Fibroblast of skin of left quadriceps (primary cell): ENCODE data around the gene TRIM16.
"Not testable (repeated sequence)": the region's sequence is repeated elsewhere in the genome, so short reads cannot be mapped to it uniquely, and the experiment has no call there.

ENCODE experiments used
- DNase-seq, 2 experiments: peaks; one replicate each; pipeline ENCODE4 v3.0.0-alpha.2; 2013; ENCODE audit warnings: low read depth in 2 of 2

TRIM16 gene

DNA sequence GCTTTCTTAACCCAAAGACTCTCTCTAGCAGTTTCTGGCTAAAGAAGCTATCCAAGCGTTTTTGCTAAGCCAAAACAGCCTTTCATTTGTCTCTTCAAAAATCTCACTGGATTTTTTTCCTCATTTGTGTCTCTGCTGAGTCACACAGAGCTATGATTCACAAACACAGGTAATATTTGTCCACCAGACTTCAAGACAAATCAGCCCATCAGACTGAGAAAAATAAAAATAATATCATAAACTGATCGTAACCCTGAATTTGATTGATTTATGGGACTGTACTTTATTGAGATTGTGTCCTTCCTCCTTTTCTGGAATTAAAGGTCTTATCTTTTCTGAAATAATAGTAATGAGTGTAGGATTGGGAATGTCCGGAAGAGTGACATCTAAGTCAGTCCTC lies 25.8 kb downstream of the TRIM16 start:
- no peak for DNase-seq

DNA sequence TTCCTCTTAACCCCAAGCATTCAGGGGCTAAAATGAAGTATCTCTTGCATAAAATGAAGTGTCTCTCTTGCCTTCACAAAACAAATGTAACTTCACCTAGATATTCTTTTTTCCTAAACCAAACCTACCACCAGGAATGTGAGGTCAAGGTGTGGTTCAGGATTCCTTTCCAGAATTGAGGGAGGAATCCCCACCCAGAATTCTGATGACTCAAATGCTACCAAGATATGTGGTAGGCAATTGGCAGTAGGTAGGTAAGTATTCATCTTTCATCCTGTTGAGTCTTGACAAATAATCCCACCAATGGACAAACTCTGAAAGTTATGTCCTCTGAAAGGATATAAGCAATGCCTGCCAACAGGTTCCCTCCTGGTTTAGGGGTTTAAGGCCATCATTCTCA lies 26.2 kb downstream of the TRIM16 start:
- DNase-seq, result no peak

DNA sequence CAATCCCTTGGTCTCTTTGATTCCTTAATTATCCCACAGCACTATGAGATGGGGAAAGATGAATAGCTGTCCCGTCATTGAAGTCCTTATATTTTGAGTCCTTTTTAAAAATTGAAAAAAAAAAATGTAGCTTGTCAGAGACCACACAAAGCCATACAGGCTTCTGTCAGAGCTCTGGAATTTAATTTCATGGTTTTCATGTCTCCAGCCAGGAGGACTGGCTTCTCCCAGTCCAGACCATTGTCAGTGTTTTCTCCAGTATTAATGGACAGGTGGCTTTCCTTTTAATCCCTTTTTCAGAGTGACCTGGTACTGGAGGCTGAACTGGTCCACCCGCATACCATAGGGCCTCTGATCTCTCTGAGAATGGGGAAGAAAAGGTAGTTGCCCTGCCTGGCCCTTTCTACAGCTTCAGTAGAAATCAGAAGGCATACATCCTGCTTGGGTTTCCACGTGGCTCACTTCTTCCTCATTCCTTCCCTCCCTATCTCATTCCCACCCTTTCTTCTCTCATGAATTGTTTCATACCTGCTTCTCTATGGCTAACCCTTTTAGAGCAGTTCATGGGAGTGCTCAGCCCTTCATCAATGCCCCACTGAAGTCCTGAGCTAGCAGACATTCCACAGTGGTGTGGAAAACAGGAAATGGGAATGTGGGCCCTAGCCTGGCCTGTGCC lies 29.1 kb downstream of the TRIM16 start:
- DNase-seq, result no peak

DNA sequence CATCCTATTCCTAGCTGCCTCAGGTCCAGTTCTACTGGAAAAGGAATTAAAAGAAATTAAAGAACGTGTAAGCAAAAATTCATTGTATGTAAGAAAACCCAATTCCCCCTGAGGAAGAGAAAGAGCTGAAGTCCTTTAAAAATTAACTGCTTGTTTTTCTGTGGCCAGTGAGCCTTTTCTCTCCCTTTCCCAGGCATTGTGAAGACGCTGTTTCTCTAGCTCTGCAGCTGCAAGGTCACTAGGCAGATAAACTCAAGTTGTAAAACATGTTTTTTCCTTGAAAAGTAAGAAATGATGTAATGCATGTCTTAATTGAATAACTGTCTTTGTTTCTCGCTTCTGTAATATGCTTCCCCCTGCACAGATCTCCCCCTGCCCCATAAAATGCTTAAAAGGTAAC lies 29.7 kb downstream of the TRIM16 start:
- not testable (repeated sequence) for DNase-seq

DNA sequence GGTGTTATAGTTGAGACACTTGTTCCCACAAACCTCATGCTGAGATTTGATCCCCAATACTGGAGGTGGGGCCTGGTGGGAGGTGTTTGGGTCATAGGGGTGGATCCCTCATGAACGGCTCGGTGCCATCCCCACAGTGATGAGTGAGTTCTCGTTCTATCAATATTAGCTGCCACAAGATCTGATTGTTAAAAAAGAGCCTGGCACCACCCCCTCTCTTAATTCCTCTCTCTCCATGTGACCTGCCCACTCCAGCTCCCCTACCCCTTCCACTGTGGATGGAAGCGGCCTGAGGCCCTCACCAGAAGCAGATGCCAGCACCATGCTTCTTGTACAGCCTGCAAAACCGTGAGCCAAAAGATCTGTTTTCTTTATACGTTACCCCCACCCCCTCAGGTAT lies 31.2 kb downstream of the TRIM16 start:
- DNase-seq, result no peak

DNA sequence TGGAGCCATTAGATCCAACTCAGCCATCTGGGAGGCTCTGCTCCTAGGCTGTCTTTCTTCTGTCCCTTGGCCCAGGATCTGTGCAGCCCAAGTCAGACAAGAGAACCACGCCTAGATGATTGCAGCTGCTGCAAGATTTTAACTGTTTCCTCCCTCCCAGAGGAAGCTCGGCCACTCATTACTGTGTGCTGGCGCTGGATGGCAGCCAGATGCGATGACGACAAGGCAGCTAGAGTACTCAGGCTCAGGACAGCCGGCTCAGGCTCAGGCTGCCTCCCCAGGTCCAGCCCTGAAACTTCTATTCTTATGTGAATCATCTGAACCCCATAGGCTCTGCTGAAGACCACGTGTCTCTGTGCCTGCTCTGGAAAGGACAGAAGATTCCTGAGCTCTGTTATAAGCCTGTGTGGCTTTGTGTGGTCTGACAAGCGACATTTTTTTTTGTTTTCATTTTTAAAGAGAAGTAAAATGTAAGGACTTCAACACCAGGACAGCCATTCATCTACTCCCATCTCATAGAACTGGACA lies 32.5 kb downstream of the TRIM16 start:
- peak; percentile 95 for DNase-seq

DNA sequence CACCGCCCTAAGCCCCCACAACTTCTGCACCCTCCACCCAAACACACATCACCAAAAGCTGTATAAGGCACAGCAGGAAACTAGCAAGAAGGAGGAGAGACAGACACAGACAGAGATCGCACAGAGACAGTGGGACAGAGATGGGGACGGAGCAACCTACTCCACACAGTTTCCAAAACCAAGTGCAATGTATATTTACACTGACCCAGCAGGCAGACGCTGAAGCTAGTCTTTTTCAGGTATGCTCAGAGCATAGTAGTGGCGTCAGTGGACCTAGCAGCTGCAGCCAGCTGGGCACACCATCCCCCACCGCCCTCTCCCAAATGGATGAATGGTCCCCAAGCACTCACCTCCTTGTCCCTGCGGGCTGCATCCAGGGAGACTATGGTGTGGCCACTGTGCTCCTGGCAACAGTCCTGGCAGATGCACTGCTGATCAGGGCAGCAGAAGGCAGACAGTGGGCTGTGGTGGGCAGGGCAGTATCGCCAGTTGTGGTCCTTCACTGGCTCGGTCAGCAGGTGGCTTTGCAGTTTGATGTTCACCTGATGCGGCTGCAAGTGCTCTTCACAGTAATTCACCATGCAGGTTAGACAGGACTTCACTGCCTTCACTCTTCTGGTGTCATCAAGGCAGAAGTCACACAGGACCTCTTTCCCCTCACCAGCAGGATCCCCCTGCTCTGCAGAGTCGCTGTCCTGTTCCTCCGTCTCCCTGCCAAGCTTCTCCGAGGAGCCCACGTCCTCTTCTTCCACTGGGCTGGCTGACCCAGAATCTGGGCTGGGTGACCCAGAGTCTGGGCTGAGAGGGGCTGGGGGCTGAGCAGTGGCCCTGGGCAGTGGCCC lies 33.1 kb downstream of the TRIM16 start:
- no peak for DNase-seq

DNA sequence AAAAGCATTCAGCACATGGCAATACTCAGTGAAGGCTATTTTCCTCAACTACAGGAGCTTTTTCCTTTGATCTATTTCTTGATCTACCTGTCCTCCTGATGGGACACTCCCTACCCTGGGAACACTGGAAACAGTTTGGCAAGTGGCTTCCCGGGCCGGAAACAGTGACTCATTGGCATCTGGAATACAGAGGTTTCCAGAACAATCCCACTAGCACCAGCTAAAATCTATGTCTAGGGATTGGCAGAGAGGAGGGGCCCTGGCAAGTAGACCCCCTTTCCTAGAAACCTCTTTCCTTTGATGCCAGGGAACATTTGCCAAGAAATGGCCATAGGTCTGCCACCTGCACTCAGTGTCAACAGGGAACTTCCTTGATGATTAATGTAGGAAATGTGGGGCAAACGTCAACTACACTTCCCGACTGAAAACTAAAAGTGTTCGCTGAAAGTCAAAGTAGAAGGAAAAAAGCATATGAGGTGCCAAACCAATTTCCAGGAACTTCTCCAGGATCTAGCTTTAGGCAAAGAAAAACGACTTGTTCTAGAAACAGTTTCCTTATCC lies 34.2 kb downstream of the TRIM16 start:
- no peak for DNase-seq

DNA sequence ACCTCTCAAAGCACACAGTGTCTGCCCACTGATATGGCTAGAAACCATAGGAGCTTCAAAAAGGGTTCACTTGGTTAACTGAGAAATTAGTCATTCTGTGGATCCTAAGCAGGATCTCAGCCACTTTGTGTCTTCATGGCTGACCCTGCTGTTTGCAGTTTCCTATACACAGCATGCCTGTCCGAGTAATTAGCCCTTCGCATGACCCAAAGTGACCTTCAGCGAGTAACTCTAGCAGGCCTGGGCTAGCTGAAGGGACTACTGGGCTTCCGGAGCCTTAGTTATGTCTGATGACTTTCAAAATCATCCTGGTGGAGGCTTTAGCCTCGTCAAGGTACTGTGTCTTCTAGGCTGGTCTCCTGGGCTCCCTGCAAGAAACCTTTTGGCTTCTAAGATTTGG lies 35.7 kb downstream of the TRIM16 start:
- DNase-seq, result no peak

DNA sequence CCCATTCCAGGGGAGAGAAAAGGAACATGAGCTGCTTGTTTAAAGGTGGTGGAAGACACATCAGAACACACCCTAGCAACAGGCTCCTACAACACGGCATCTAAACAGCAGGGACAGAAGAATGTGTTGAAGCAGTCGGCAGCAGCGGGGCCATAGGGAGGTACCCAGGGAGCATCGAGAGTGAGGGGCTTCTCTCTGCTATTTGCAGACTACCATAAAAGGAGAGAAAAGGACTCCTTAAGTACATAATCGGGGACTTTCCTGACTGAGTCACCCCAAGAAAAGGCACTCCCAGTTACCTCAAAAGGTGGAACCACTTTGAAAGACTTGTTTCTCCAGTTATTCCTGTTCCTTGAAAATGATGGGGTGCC lies 38.2 kb downstream of the TRIM16 start:
- DNase-seq, result not testable (repeated sequence)

DNA sequence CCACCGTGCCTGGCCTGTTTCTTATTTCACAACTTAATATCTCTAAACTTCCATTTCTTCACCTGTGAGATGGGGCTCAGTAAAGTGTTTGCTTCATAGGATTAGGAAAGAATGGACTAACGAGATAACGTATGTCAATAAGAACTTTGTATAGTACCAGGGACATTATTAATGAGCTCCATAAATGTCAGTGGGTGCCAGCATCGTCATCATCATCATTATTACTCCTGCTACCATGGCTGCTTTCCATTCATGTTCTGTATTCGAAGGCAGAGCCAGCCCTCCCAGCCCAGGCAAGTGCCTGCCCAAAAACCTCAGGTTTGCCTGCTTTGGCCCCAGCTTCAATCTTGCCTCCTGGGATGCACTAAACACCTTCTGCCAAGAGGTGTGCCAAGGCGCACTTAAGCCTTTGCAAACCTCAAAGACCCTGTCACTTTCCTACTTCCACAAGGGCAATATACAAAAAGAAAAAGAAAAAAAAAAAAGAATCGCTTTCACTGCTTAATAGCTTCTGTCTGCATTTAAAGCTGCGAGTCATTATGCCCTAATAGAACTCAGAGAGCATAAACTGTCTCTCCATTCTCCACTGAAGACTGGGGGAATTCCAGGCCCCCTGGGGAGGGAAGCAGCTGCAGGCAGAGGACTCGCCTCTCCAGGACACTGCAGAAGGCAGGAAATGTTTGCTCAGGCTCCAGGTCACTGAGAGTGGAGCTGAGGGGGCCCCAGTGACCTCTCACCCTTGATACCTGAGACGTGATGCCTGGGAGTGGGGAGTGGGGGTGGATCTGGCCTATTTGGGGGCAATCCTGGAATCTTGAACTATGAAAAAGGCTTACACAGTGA lies 38.8 kb downstream of the TRIM16 start:
- DNase-seq, result not testable (repeated sequence)

DNA sequence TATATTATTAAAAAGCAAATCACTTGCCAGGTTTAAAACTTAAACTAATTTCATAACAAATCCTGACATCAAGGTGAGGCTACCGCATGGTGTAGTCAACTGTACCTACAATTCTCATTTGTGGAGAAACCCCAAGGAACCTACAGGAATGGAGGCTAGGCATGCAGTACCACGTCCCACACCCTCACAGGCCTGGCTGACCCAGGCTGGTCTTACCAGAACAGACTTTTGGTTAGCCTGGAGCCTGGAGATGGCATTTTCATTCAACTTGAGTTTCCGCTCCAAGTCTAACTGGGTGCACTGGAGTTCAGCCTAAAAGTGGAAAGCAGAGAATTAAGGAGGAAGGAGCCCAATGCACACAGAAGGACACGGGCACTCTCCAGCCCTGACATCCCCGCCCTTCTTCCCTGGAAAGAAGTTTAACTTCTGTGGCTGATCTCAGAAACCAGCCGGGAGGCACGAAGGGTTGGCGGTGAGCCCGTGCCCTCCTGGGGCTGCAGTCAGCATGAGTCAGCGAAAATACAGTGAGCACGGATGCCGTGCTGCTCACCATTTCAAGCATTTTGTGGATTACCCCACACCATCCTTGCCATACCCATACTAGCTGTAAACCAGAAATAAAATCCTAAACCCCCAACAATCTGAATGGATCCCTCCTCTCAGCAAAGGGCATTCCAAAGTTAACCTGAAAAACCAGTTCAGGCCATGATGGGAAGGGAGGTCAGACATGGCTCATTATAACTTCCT lies 41.4 kb downstream of the TRIM16 start:
- not testable (repeated sequence) for DNase-seq

DNA sequence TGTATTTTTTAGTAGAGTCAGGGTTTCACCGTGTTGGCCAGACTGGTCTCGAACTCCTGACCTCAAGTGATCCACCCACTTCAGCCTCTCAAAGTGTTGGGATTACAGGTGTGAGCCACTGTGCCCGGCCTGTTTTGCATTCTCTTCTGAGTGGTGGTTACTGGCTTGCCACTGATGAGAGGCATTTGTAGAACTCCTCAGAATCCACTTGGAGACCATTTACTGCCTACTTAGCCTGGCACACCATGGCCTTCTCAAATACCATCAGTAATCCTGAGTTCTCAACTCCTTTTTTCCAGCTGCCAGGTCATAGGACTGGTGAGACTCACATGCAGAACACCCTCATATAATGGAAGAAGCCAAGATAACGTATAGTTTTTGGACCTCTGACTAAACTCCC lies 42.1 kb downstream of the TRIM16 start:
- not testable (repeated sequence) for DNase-seq

DNA sequence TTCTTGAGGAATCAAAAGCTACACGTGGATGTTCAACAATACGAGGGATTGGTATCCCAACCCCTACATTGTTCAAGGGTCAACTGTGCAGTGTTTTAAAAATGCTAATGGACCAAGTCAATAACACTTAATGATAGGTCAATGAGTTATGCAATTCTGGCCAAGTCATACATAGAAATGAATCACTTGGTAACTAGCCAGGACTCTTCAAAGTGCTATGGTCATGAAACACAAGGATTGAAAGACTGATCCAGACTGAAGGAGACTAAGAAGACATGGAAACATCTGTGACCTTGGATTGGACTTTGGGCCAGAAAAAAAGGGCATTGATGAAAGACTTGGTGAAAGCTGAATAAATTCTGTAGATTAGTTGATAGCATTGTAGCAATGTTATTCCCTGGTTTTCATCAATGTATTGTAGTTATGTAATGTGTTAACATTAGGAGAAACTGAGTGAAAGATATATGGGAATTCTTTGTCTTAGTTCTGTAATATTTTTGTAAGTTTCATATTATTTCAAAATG lies 53.1 kb downstream of the TRIM16 start:
- DNase-seq, result not testable (repeated sequence)

DNA sequence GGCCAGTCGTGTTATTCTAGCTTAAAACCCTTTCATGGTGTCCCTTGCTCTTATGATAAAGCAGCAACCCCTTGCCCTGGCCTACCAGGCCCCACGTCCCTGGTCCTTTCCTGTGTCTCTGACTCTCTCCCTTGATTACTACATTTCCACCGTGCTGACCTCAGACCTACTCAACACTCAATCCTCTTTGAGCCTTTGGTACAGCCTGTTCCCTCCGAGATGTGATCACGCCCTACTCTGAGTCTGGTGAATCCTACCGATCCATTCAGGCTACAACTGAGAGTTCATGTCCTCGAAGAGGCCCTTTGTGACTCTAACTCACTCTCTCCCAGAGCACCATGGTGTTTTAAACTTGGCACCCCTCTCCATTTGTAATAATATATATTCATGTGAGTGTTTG lies 54.1 kb downstream of the TRIM16 start:
- not testable (repeated sequence) for DNase-seq

DNA sequence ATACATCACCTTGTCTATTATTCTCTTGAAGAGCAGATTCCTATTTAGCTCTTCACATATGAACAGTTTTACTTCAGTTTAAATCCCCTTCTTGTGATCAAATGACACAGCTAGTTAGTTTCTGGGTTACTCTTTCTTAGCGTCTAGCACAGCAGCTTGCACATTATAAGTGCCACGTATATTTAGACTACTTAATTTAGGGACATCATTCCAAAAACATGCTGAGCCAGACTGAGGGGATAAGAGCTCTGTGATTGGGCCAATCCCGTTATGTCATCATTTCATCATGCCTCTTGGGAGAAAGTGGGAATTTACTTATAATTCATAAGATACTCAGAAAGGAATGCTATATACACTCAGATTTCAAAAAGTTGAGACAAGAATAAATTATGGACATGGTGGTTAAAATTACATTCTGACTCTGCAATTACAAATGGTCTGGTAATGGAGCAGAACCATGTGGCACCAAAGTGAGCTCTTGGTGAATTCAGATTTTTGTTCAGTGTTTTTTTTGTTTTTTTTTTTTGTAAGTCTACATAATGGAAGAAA lies 60.4 kb downstream of the TRIM16 start:
- peak in 1 of 2 experiments; percentile 9 for DNase-seq

DNA sequence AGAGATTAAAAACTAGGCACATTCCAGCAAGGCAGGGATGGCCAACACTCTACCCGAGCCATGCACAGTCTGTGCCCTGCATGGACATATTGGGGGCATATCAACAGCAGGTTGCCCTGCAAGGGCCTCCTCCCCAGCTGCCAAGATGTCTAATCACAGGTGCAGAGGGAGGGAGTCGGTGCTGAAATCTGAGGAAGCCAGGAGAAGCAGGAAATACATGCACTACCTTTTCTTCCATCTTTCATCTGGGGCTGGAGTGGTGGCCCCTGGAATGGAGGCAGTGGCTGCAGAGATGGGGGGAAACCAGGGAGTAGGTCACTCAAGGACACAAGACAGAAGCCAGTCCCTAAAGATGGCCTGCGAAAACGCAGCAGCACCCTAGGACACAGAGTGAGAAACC lies 60.9 kb downstream of the TRIM16 start:
- not testable (repeated sequence) for DNase-seq

DNA sequence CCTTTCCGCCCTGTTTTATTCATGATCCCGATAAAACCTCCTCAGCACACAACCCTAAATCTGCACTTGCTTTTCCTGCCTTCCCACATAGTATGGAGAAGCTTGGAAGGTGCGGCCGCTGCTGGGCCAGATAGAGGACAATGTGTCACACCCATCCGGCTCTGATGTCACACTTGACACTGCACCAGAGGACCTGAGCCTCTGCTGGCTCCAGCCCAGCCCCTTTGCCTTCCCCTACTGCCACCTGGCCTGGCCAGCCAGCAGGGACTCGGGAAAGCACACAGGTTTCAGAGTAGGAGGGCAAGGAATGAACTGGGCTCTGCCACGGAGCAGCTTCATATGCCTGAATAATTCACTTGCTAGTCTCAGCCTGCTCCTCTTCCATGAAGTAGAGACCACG lies 62.0 kb downstream of the TRIM16 start:
- DNase-seq, result not testable (repeated sequence)

DNA sequence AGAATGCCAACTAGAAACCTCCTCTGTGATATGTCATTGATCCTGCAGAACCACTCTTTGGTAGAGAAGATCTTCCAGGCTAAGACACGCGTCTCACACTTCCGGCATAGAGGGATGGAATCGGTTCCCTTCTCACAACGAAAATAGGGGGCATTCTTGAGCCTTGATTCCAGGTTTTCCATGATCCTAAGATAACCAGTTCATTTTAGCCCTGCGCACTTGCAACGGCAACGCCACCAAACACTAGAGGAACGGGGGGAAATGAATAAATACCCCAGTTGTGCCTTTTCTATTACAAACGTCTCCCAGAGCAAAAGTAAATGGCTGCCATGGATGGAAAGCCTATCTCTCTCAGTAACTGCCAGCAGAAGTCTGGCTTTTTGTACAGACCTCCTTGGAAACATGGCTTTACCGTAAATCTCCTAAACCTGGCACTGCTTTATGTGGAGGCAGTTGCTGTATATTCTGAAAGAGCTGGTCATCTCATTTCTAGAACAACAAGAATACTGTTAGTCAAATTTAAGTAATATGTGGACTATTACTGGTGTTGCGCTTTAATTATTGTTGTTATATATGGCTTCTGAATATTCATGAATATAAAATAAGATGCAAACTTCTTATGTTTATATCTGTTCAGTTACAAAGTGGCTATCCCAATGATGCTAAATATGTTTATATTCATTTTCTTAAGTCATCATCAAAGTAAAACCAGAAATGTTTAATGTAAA lies 64.6 kb downstream of the TRIM16 start, which contains the start of gene FBXW10B:
FBXW10B (minus strand) TSS at position 374 of the 728 bp plus-strand sequence; CDS start at position 182, 192 bp downstream.
- DNase-seq, result not testable (repeated sequence)

DNA sequence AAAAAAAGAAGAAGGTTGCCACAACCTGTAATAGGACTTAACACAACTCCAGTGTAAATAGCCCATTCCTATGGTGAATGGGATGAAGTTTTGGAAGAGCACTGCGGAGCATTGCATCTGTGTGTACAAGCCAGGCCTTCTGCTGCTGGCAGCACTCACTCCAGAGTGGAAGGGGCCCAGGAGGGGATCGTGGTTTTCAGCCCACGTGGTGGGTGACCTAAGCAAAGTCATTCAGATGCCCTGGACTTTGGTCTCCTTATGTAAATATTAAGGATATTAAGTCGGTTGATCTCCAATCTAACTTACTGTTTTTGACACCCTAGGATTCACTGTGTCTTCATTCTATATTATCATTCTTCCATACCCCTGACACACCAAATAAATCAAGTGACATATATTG lies 67.3 kb downstream of the TRIM16 start:
- not testable (repeated sequence) for DNase-seq
